HepG2 (cell line): ENCODE measurements around the gene ZNF33B. TPM values are rescaled to one million over a fixed set of nuclear protein-coding genes. Genes with fewer than 3 reads are reported as not detected.
A peak's percentile ranks its signal among the peaks of the same experiment; 100 is the strongest.

Experiments
- ARID3A ChIP-seq: IDR thresholded peaks from 2 replicates; pipeline ENCODE4 v1.6.1; 2012; ENCODE audit warnings: low read depth, low read length, improper control_type of control experiment
- ATF4 ChIP-seq, 2 experiments: fragments of 450-650 bp in 1 of 2; sonication (generic) in 1 of 2; formaldehyde crosslinking; IDR thresholded peaks; 2 replicates each; pipeline versions ENCODE4 v1.5.0 to v1.8.0; 2020 to 2022; ENCODE audit warnings: mild to moderate bottlenecking in 1 of 2, missing genetic modification reagents in 1 of 2
- CAMTA2 ChIP-seq: sonication (generic); formaldehyde crosslinking; IDR thresholded peaks from 2 replicates; pipeline ENCODE4 v1.4.0; 2020; ENCODE audit warnings: mild to moderate bottlenecking, missing genetic modification reagents, borderline replicate concordance
- HOXD1 ChIP-seq: sonication (generic); formaldehyde crosslinking; IDR thresholded peaks from 2 replicates; pipeline ENCODE4 v1.5.0; 2020; ENCODE audit warnings: missing genetic modification reagents
- IRF1 ChIP-seq: sonication (generic); formaldehyde crosslinking; IDR thresholded peaks from 2 replicates; pipeline ENCODE4 v1.4.0; 2020; ENCODE audit warnings: low read depth, mild to moderate bottlenecking, missing genetic modification reagents
- POLR2G ChIP-seq: fragments of 200-400 bp; formaldehyde crosslinking; IDR thresholded peaks from 2 replicates; pipeline ENCODE4 v1.6.1; 2018; ENCODE audit warnings: mild to moderate bottlenecking, low read depth, low read length, moderate library complexity
- SIX4 ChIP-seq: sonication (generic); formaldehyde crosslinking; IDR thresholded peaks from 2 replicates; pipeline ENCODE4 v1.4.0; 2020; ENCODE audit warnings: missing genetic modification reagents
- SNAPC4 ChIP-seq: sonication (generic); formaldehyde crosslinking; IDR thresholded peaks from 2 replicates; pipeline ENCODE4 v1.4.0; 2020; ENCODE audit warnings: mild to moderate bottlenecking, missing genetic modification reagents
- SOX13 ChIP-seq, 3 experiments: fragments of 450-650 bp in 1 of 3; sonication (generic) in 1 of 3; formaldehyde crosslinking in 1 of 3; IDR thresholded peaks in 2 of 3; conservative IDR thresholded peaks in 1 of 3; 2 replicates each; pipeline versions ENCODE4 v1.5.0 to v1.6.1; 2016 to 2020; ENCODE audit warnings: antibody characterized with exemption in 1 of 3, mild to moderate bottlenecking in 1 of 3, missing compliant biosample characterization in 1 of 3, missing genetic modification reagents in 1 of 3, moderate library complexity in 1 of 3
- ZFP37 ChIP-seq: sonication (generic); formaldehyde crosslinking; IDR thresholded peaks from 2 replicates; pipeline ENCODE4 v1.4.0; 2020; ENCODE audit warnings: missing genetic modification reagents, borderline replicate concordance
- ZIK1 ChIP-seq: sonication (generic); formaldehyde crosslinking; IDR thresholded peaks from 2 replicates; pipeline ENCODE4 v1.5.0; 2020; ENCODE audit warnings: mild to moderate bottlenecking, low read depth, missing genetic modification reagents, borderline replicate concordance
- ZMAT5 ChIP-seq: sonication (generic); formaldehyde crosslinking; IDR thresholded peaks from 2 replicates; pipeline ENCODE4 v1.5.0; 2020; ENCODE audit warnings: mild to moderate bottlenecking, low read depth, missing genetic modification reagents, borderline replicate concordance
- ZNF337 ChIP-seq: sonication (generic); formaldehyde crosslinking; IDR thresholded peaks from 2 replicates; pipeline ENCODE4 v1.5.1; 2020; ENCODE audit warnings: missing genetic modification reagents, low read depth, mild to moderate bottlenecking, borderline replicate concordance
- ZNF510 ChIP-seq: sonication (generic); formaldehyde crosslinking; IDR thresholded peaks from 2 replicates; pipeline ENCODE4 v1.4.0; 2020; ENCODE audit warnings: low read depth, mild to moderate bottlenecking, missing genetic modification reagents
- ZNF737 ChIP-seq: sonication (generic); formaldehyde crosslinking; IDR thresholded peaks from 2 replicates; pipeline ENCODE4 v1.5.0; 2020; ENCODE audit warnings: missing genetic modification reagents, mild to moderate bottlenecking, borderline replicate concordance
- ZNF773 ChIP-seq: sonication (generic); formaldehyde crosslinking; IDR thresholded peaks from 2 replicates; pipeline ENCODE4 v1.4.0; 2020; ENCODE audit warnings: missing genetic modification reagents, borderline replicate concordance
- ZSCAN31 ChIP-seq: sonication (generic); formaldehyde crosslinking; IDR thresholded peaks from 2 replicates; pipeline ENCODE4 v1.5.0; 2020; ENCODE audit warnings: low read depth, mild to moderate bottlenecking, missing genetic modification reagents
- polyA plus RNA-seq, 8 experiments: library from polyadenylated mRNA; depleted of rRNA in 3 of 8; stranded (reverse) in 7 of 8; unstranded in 1 of 8; fragments of >200 nt; fragmentation: Illumina TruSeq in 4 of 8; extraction: Trizol in 4 of 8; gene quantifications; 2 replicates each; pipeline versions ENCODE4 v1.2.1 to v1.2.3, GENCODE V29; 2011 to 2016; ENCODE audit warnings: low read depth in 4 of 8, missing spikeins in 1 of 8, mixed read lengths in 1 of 8; ENCODE audit not compliant: insufficient read depth in 1 of 8
- total RNA-seq, 5 experiments: library from RNA; depleted of rRNA; stranded (reverse); fragments of >200 nt; fragmentation: Illumina TruSeq; extraction: Trizol; gene quantifications; 2 replicates each; pipeline ENCODE4 v1.2.3, GENCODE V29; 2016; ENCODE audit warnings: low read depth in 1 of 5

Gene ZNF33B
- total and polyA plus RNA-seq, 2 of the 13 experiments (the other 11 are each of a cell fraction or from before 2014, with no cell fraction given): 18.4 to 23.5 TPM

- no peak for TF ChIP-seq SNAPC4 (CRISPR knock-in tag)
- TF ChIP-seq POLR2G: peak; percentile 78
- 0 out of 2 replicates have a peak, but pooled peaks have one; percentile 5 for TF ChIP-seq ZSCAN31 (CRISPR knock-in tag)
- no peak for TF ChIP-seq SOX13 (IDR thresholded peaks at IDR 0.05)
- TF ChIP-seq SOX13 (CRISPR knock-in tag; conservative IDR thresholded peaks at IDR 0.05 in 1 of 2, IDR thresholded peaks at IDR 0.05 in 1 of 2): no peak
- no peak for TF ChIP-seq ZIK1 (CRISPR knock-in tag)
- no peak for TF ChIP-seq ARID3A
- TF ChIP-seq ZNF737: no peak
- no peak for TF ChIP-seq IRF1 (CRISPR knock-in tag)
- no peak for TF ChIP-seq HOXD1 (CRISPR knock-in tag)
- no peak for TF ChIP-seq ZMAT5
- no peak for TF ChIP-seq CAMTA2 (CRISPR knock-in tag)
- no peak for TF ChIP-seq SIX4 (CRISPR knock-in tag)
- no peak for TF ChIP-seq ZFP37
- TF ChIP-seq ATF4 (CRISPR knock-in tag; IDR thresholded peaks at IDR 0.05): no peak
- no peak for TF ChIP-seq ZNF510
- TF ChIP-seq ZNF337 (CRISPR knock-in tag): no peak
- no peak for TF ChIP-seq ZNF773 (CRISPR knock-in tag)
Measured at GRCh38 chr10:42552188-42553063, 85.9 kb downstream of the ZNF33B start (continued).
